ENCODE results near the gene STK35.

DNA sequence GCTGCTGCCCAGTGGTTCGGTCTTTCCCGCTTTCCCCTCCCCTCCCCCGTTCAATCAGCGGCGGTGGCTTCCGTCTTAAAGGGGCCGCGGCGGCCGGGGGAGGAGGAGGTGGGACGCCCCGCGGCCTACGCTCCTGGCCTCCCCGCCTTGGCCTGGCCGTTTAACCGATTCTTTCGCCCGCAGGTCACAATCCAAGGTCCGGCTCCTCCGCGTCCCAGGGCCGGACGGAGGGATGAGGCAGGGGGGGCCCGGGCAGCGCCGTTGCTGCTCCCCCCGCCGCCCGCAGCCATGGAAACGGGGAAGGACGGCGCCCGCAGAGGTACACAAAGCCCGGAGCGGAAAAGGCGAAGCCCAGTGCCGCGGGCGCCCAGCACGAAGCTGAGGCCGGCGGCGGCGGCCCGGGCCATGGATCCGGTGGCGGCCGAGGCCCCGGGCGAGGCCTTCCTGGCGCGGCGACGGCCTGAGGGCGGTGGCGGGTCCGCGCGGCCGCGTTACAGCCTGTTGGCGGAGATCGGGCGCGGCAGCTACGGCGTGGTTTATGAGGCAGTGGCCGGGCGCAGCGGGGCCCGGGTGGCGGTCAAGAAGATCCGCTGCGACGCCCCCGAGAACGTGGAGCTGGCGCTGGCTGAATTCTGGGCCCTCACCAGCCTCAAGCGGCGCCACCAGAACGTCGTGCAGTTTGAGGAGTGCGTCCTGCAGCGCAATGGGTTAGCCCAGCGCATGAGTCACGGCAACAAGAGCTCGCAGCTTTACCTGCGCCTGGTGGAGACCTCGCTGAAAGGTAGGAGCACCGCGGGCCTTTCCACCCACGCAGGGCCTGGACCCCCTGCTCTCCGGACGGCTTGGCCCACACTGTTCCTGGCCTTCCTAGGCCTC, 1.2 kb downstream of the STK35 start:
- TF ChIP-seq POLR2AphosphoS5 (IDR thresholded peaks at IDR 0.05) (peak; percentile 91), CTCF (IDR thresholded peaks at IDR 0.05; ENCODE audit: poor library complexity, severe bottlenecking) (no peak), SMC3 (conservative IDR thresholded peaks at IDR 0.05; ENCODE audit: poor library complexity) (peak; percentile 62), EZH2 (IDR thresholded peaks at IDR 0.05; ENCODE audit: borderline replicate concordance, insufficient read depth, low read length, poor library complexity, severe bottlenecking) (no peak)
- TF ChIP-seq, protein P1, sequence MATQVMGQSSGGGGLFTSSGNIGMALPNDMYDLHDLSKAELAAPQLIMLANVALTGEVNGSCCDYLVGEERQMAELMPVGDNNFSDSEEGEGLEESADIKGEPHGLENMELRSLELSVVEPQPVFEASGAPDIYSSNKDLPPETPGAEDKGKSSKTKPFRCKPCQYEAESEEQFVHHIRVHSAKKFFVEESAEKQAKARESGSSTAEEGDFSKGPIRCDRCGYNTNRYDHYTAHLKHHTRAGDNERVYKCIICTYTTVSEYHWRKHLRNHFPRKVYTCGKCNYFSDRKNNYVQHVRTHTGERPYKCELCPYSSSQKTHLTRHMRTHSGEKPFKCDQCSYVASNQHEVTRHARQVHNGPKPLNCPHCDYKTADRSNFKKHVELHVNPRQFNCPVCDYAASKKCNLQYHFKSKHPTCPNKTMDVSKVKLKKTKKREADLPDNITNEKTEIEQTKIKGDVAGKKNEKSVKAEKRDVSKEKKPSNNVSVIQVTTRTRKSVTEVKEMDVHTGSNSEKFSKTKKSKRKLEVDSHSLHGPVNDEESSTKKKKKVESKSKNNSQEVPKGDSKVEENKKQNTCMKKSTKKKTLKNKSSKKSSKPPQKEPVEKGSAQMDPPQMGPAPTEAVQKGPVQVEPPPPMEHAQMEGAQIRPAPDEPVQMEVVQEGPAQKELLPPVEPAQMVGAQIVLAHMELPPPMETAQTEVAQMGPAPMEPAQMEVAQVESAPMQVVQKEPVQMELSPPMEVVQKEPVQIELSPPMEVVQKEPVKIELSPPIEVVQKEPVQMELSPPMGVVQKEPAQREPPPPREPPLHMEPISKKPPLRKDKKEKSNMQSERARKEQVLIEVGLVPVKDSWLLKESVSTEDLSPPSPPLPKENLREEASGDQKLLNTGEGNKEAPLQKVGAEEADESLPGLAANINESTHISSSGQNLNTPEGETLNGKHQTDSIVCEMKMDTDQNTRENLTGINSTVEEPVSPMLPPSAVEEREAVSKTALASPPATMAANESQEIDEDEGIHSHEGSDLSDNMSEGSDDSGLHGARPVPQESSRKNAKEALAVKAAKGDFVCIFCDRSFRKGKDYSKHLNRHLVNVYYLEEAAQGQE (IDR thresholded peaks at IDR 0.05; ENCODE audit: borderline replicate concordance) = no peak

All from neural cell (in vitro differentiated cells).